IMR-90 (cell line): Measurements from ENCODE around the gene TNFRSF1A. TPM values are rescaled to one million over a fixed set of nuclear protein-coding genes. Genes with fewer than 3 reads are reported as not detected.

Experiments used
- ATAC-seq: fragments of 200-7000 bp; cut with Tn5 transposase; 2 replicates; pipeline ENCODE4 v1.9.1; 2020; ENCODE audit warnings: low read depth, mild to moderate bottlenecking, moderate library complexity
- BruUV-seq: library from RNA; stranded (reverse); fragments of 400-500 nt; replicated peaks from 2 replicates; lab custom pipeline; 2021; lab: Mats Ljungman, UMichigan
- CTCF ChIA-PET: fragments of 300-600 bp; formaldehyde crosslinking; extraction: SDS; loops from one replicate; lab custom pipeline; 2021; ENCODE audit warnings: antibody characterized with exemption; lab: Yijun Ruan, JAX
- POLR2A ChIA-PET: fragments of 300-600 bp; sonication (Branson Sonifier 250); formaldehyde crosslinking; loops from one replicate; lab custom pipeline; 2022; ENCODE audit warnings: antibody characterized with exemption; ENCODE audit not compliant: unreplicated experiment; lab: Charles Lee
- DNase-seq: peaks from one replicate; pipeline ENCODE4 v3.0.0; 2013
- H2AFZ ChIP-seq: replicated peaks from 2 replicates; pipeline ENCODE3; 2013; ENCODE audit warnings: low read length, mild to moderate bottlenecking; ENCODE audit not compliant: poor library complexity
- H2AK5ac ChIP-seq: 2 replicates; pipeline ENCODE4 v1.6.1; 2013; ENCODE audit warnings: low read depth, low read length, inconsistent platforms
- H2AK9ac ChIP-seq: replicated peaks from 2 replicates; pipeline ENCODE3; 2013; ENCODE audit warnings: mild to moderate bottlenecking, low read depth, low read length, moderate library complexity; ENCODE audit not compliant: poor library complexity
- H2BK120ac ChIP-seq: 2 replicates; pipeline ENCODE4 v1.6.1; 2013; ENCODE audit warnings: low read depth, low read length, inconsistent platforms
- H2BK15ac ChIP-seq: 3 replicates; pipeline ENCODE4 v1.6.1; 2013; ENCODE audit warnings: low read depth, low read length, inconsistent platforms
- H2BK20ac ChIP-seq: 2 replicates; pipeline ENCODE4 v1.6.1; 2013; ENCODE audit warnings: low read depth, mild to moderate bottlenecking, inconsistent platforms, low read length, moderate library complexity
- H2BK5ac ChIP-seq: 2 replicates; pipeline ENCODE4 v1.6.1; 2013; ENCODE audit warnings: mild to moderate bottlenecking, low read depth, low read length, inconsistent platforms; ENCODE audit not compliant: poor library complexity, severe bottlenecking
- H3K14ac ChIP-seq: replicated peaks from 2 replicates; pipeline ENCODE4 v1.6.1; 2013; ENCODE audit warnings: low read depth, low read length, inconsistent platforms
- H3K18ac ChIP-seq: 2 replicates; pipeline ENCODE4 v1.6.1; 2013; ENCODE audit warnings: low read depth, low read length, control low read depth
- H3K23ac ChIP-seq: 2 replicates; pipeline ENCODE4 v1.6.1; 2013; ENCODE audit warnings: low read depth, low read length, inconsistent platforms
- H3K27ac ChIP-seq: 2 replicates; pipeline ENCODE4 v1.5.1; 2013; ENCODE audit warnings: mild to moderate bottlenecking, control low read depth, low read length; ENCODE audit not compliant: insufficient read depth
- H3K27me3 ChIP-seq: 2 replicates; pipeline ENCODE4 v1.6.1; 2013; ENCODE audit warnings: low read length; ENCODE audit not compliant: control insufficient read depth, insufficient read depth
- H3K36me3 ChIP-seq: 2 replicates; pipeline ENCODE4 v1.6.1; 2013; ENCODE audit warnings: low read length, mixed read lengths; ENCODE audit not compliant: control insufficient read depth, insufficient read depth
- H3K4ac ChIP-seq: 2 replicates; pipeline ENCODE4 v1.6.1; 2013; ENCODE audit warnings: low read depth, low read length, inconsistent platforms
- H3K4me1 ChIP-seq: 2 replicates; pipeline ENCODE4 v1.6.1; 2013; ENCODE audit warnings: low read length, mixed read lengths; ENCODE audit not compliant: control insufficient read depth, insufficient read depth
- H3K4me2 ChIP-seq: 2 replicates; pipeline ENCODE4 v1.6.1; 2013; ENCODE audit warnings: low read depth, mild to moderate bottlenecking, control low read depth, low read length, moderate library complexity
- H3K4me3 ChIP-seq: 2 replicates; pipeline ENCODE4 v1.5.1; 2013; ENCODE audit warnings: low read depth, mild to moderate bottlenecking, control low read depth, low read length, moderate library complexity; ENCODE audit not compliant: insufficient read depth
- H3K56ac ChIP-seq: 2 replicates; pipeline ENCODE4 v1.6.1; 2013; ENCODE audit warnings: low read length, inconsistent platforms; ENCODE audit not compliant: insufficient read depth; ENCODE audit errors: extremely low read depth
- H3K79me1 ChIP-seq, 2 experiments: 2 replicates each; pipeline ENCODE4 v1.6.1; 2013; ENCODE audit warnings: low read length in 2 of 2, inconsistent platforms in 1 of 2, low read depth in 1 of 2
- H3K9ac ChIP-seq: 2 replicates; pipeline ENCODE4 v1.6.1; 2013; ENCODE audit warnings: low read depth, low read length, control low read depth
- H3K9me1 ChIP-seq: 2 replicates; pipeline ENCODE4 v1.6.1; 2013; ENCODE audit warnings: low read length, inconsistent platforms; ENCODE audit not compliant: insufficient read depth
- H3K9me3 ChIP-seq: 2 replicates; pipeline ENCODE4 v1.6.1; 2013; ENCODE audit warnings: low read length; ENCODE audit not compliant: control insufficient read depth, insufficient read depth
- H4K20me1 ChIP-seq: 2 replicates; pipeline ENCODE4 v1.6.1; 2013; ENCODE audit warnings: low read length, inconsistent platforms; ENCODE audit not compliant: insufficient read depth
- H4K5ac ChIP-seq: 2 replicates; pipeline ENCODE4 v1.6.1; 2013; ENCODE audit warnings: mild to moderate bottlenecking, low read depth, low read length, control low read depth
- H4K8ac ChIP-seq, 2 experiments: 2 replicates each; pipeline ENCODE4 v1.6.1; 2013; ENCODE audit warnings: low read depth in 2 of 2, low read length in 2 of 2, control low read depth in 1 of 2, inconsistent platforms in 1 of 2
- H4K91ac ChIP-seq: 2 replicates; pipeline ENCODE4 v1.6.1; 2013; ENCODE audit warnings: low read depth, low read length, inconsistent platforms; ENCODE audit not compliant: insufficient read depth
- CEBPB ChIP-seq: IDR thresholded peaks from 2 replicates; pipeline ENCODE4 v1.6.1; 2012; ENCODE audit warnings: low read depth, low read length, improper control_type of control experiment
- MAZ ChIP-seq: IDR thresholded peaks from 2 replicates; pipeline ENCODE4 v1.6.1; 2012; ENCODE audit warnings: low read depth, mild to moderate bottlenecking, low read length, improper control_type of control experiment, moderate library complexity, borderline replicate concordance
- NFE2L2 ChIP-seq: fragments of 150-350 bp; IDR thresholded peaks from 2 replicates; pipeline ENCODE4 v1.6.1; 2016; ENCODE audit warnings: low read depth, mild to moderate bottlenecking, low read length
- RAD21 ChIP-seq: IDR thresholded peaks from 2 replicates; pipeline ENCODE4 v1.6.1; 2012; ENCODE audit warnings: low read length, improper control_type of control experiment
- WGBS, 2 experiments: methylation state at CpG; one replicate each; pipeline versions ENCODE4 v1.1.5 to v1.1.7; 2013; ENCODE audit warnings: missing lambda C conversion rate in 2 of 2; ENCODE audit not compliant: insufficient read length in 1 of 2; ENCODE audit errors: extremely low coverage in 2 of 2; 5-methylcytosine and 5-hydroxymethylcytosine counted together
- dilution Hi-C: fragments of 300-500 bp; cut with HindIII; formaldehyde crosslinking; loops from one replicate; pipeline ENCODE4 v1.14.3; 2018; ENCODE audit warnings: low sequenced_read_pairs; ENCODE audit not compliant: unreplicated experiment
- in situ Hi-C: fragments of 300-500 bp; cut with MboI; formaldehyde crosslinking; loops from 3 replicates; pipeline ENCODE4 v1.14.3; 2019; ENCODE audit warnings: low sequenced_read_pairs, inconsistent platforms, mixed read lengths
- intact Hi-C: fragments of 100-400 bp; cut with micrococcal nuclease; formaldehyde crosslinking; loops from 2 replicates; pipeline ENCODE4 v1.10.0; 2022
- polyA plus RNA-seq, 3 experiments: library from polyadenylated mRNA; depleted of rRNA; stranded (reverse); fragments of >200 nt; gene quantifications; 2 replicates each; pipeline ENCODE4 v1.2.3, GENCODE V29; 2012; ENCODE audit warnings: low replicate concordance in 1 of 3
- total RNA-seq: library from RNA; depleted of rRNA; stranded (reverse); fragments of >200 nt; gene quantifications from 2 replicates; pipeline ENCODE4 v1.2.3, GENCODE V29; 2012

The TNFRSF1A gene
- total and polyA plus RNA-seq, 2 of the 4 experiments (the other 2 are of a cell fraction), result 79.6 to 136 TPM

GRCh38 chr12:6280672-6281071 lies 61.2 kb downstream of the TNFRSF1A start:
- Histone ChIP-seq H2BK5ac (peak overlapping the region; percentile 79), H2AK9ac (peak overlapping the region; percentile 93), H3K9me3 (no peaks in the 10 kb centered on the region), H3K9ac (0 out of 2 replicates have a peak overlapping the region, but pooled peaks have one; percentile 22), H4K5ac (peak overlapping the region; percentile 71), H4K8ac (peak overlapping the region; percentile 77 to 94), H3K27ac (peak overlapping the region; percentile 87), H2BK15ac (peak overlapping the region; percentile 93; the same call in 2 of the 3 replicates), H2BK120ac (peak overlapping the region; percentile 97), H3K4me1 (peaks cover 33% of the 10 kb centered on the region), H3K4me2 (no peak overlapping the region), H3K56ac (peak overlapping the region; percentile 88), H4K20me1 (no peaks in the 10 kb centered on the region), H3K4me3 (no peak overlapping the region), H3K4ac (peak overlapping the region; percentile 98), H3K79me1 (peaks cover 0 to 6% of the 10 kb centered on the region in 2 experiments; a peak in 1 of 4 replicates), H3K27me3 (no peaks in the 10 kb centered on the region), H2BK20ac (peak overlapping the region; percentile 98), H2AFZ (peak overlapping the region; percentile 82), H3K23ac (peak overlapping the region; percentile 93; the same call in 1 of the 2 replicates), H2AK5ac (peak overlapping the region; percentile 97), H4K91ac (peak overlapping the region; percentile 98), H3K9me1 (peaks cover 30% of the 10 kb centered on the region), H3K18ac (peak overlapping the region; percentile 82), H3K14ac (peak overlapping the region; percentile 96), H3K36me3 (no peaks in the 10 kb centered on the region)
- dilution Hi-C loops, result no loop called here
- in situ Hi-C loops, result loop anchor here (25.0 kb wide), 1 partner anchor 818 kb away; no protein-coding TSS in a partner anchor
- DNase-seq (no peak), ATAC-seq (no peak)
- BruUV-seq, result no TSS peak
- POLR2A ChIA-PET, result no interaction called here
- CTCF ChIA-PET, result interaction anchor here (0.7 kb wide), 1 partner anchor 201 kb away, joined by 3 read pairs; no protein-coding TSS in a partner anchor
- 100% methylated on average over 1 of the region's 11 CpGs; no CpG with 5 or more reads in 1 of the 2 experiments for WGBS, 2 experiments
- intact Hi-C loops, result loop anchor here (10.0 kb wide), 1 partner anchor 776 kb away; no protein-coding TSS in a partner anchor
- TF ChIP-seq CEBPB (no peak), NFE2L2 (no peak), RAD21 (no peak), MAZ (no peak)
